GM12878 (cell line): ENCODE measurements around the gene TBC1D10A. TPM values are rescaled to one million over a fixed set of nuclear protein-coding genes. Genes with fewer than 3 reads are reported as not detected.

Experiments
- ATAC-seq: fragments of 200-7000 bp; cut with Tn5 transposase; 3 replicates; pipeline ENCODE4 v1.9.1; 2020; ENCODE audit warnings: mild to moderate bottlenecking, moderate library complexity
- BruUV-seq: library from RNA; stranded (reverse); fragments of 400-500 nt; replicated peaks from 2 replicates; lab custom pipeline; 2021; lab: Mats Ljungman, UMichigan
- CTCF ChIA-PET: fragments of 300-600 bp; sonication (Branson Sonifier 250); formaldehyde crosslinking; extraction: SDS; loops from one replicate; lab custom pipeline; 2021; ENCODE audit warnings: inconsistent platforms; lab: Yijun Ruan, JAX
- POLR2A ChIA-PET: fragments of 350-600 bp; formaldehyde crosslinking; extraction: SDS; loops from one replicate; lab custom pipeline; 2021; ENCODE audit warnings: inconsistent platforms; lab: Charles Lee
- RAD21 ChIA-PET: fragments of 300-600 bp; sonication (Branson Sonifier 250); formaldehyde crosslinking; loops from one replicate; lab custom pipeline; 2023; ENCODE audit warnings: antibody characterized with exemption; ENCODE audit not compliant: unreplicated experiment; lab: Charles Lee
- SMC1A ChIA-PET: fragments of 300-600 bp; sonication (Branson Sonifier 250); formaldehyde crosslinking; loops from one replicate; lab custom pipeline; 2023; ENCODE audit not compliant: unreplicated experiment, uncharacterized antibody; lab: Charles Lee
- DNase-seq: peaks from one replicate; pipeline ENCODE4 v3.0.0-alpha.2; 2011; ENCODE audit warnings: low read depth, low spot score
- FAIRE-seq: peaks from 3 replicates; lab custom pipeline; 2011; peaks lifted over from hg19 to GRCh38; lab: Jason Lieb, UNC
- H2AFZ ChIP-seq: 2 replicates; pipeline ENCODE4 v1.6.0; 2011; ENCODE audit warnings: low read depth, low read length, control low read depth; ENCODE audit not compliant: control insufficient read depth
- H3K27ac ChIP-seq: 2 replicates; pipeline ENCODE4 v1.5.1; 2011; ENCODE audit warnings: control low read depth; ENCODE audit not compliant: control insufficient read depth, insufficient read depth
- H3K27me3 ChIP-seq, 2 experiments: replicated peaks in 1 of 2; 2 replicates each; pipeline versions ENCODE4 v1.6.0 to v1.6.1; 2011; ENCODE audit warnings: low read length in 1 of 2; ENCODE audit not compliant: control insufficient read depth in 2 of 2, insufficient read depth in 2 of 2
- H3K36me3 ChIP-seq, 2 experiments: 2 replicates each; pipeline ENCODE4 v1.5.1; 2011; ENCODE audit warnings: low read length in 1 of 2; ENCODE audit not compliant: control insufficient read depth in 2 of 2, insufficient read depth in 2 of 2
- H3K4me1 ChIP-seq: 2 replicates; pipeline ENCODE4 v1.6.1; 2011; ENCODE audit warnings: mild to moderate bottlenecking, low read length, moderate library complexity, mixed read lengths; ENCODE audit not compliant: control insufficient read depth, insufficient read depth
- H3K4me2 ChIP-seq: 2 replicates; pipeline ENCODE4 v1.6.0; 2011; ENCODE audit warnings: control low read depth; ENCODE audit not compliant: control insufficient read depth, insufficient read depth
- H3K4me3 ChIP-seq: fragments of 200-600 bp; sonication (generic); 2 replicates; pipeline ENCODE4 v1.5.1; 2016
- H3K79me2 ChIP-seq: 2 replicates; pipeline ENCODE4 v1.6.0; 2011; ENCODE audit warnings: low read length; ENCODE audit not compliant: control insufficient read depth, insufficient read depth
- H3K9ac ChIP-seq: 2 replicates; pipeline ENCODE4 v1.8.0; 2011; ENCODE audit warnings: low read length, control low read depth, mixed read lengths; ENCODE audit not compliant: control insufficient read depth, insufficient read depth
- H3K9me3 ChIP-seq: replicated peaks from 3 replicates; pipeline ENCODE4 v1.5.1; 2011; ENCODE audit warnings: mild to moderate bottlenecking, low read length; ENCODE audit not compliant: control insufficient read depth, insufficient read depth
- H4K20me1 ChIP-seq: 2 replicates; pipeline ENCODE4 v1.6.0; 2011; ENCODE audit not compliant: control insufficient read depth, insufficient read depth
- ATF2 ChIP-seq: IDR thresholded peaks from 2 replicates; pipeline ENCODE4 v1.6.1; 2012; ENCODE audit warnings: low read length, inconsistent platforms
- CREB1 ChIP-seq: IDR thresholded peaks from 2 replicates; pipeline ENCODE4 v1.6.1; 2012; ENCODE audit warnings: low read depth, mild to moderate bottlenecking, inconsistent platforms
- CUX1 ChIP-seq: IDR thresholded peaks from 2 replicates; pipeline ENCODE4 v1.6.1; 2012; ENCODE audit warnings: improper control_type of control experiment, low read depth, low read length; ENCODE audit not compliant: insufficient replicate concordance
- IRF5 ChIP-seq: fragments of 450-650 bp; IDR thresholded peaks from 2 replicates; pipeline ENCODE4 v1.6.1; 2017; ENCODE audit warnings: borderline replicate concordance
- RBBP5 ChIP-seq: fragments of 200-600 bp; sonication (generic); conservative IDR thresholded peaks from 2 replicates; pipeline ENCODE4 v1.6.1; 2016
- RUNX3 ChIP-seq: IDR thresholded peaks from 2 replicates; pipeline ENCODE4 v1.6.1; 2012; ENCODE audit warnings: low read length, inconsistent platforms
- ZBTB33 ChIP-seq: fragments of 450-650 bp; IDR thresholded peaks from 2 replicates; pipeline ENCODE4 v1.6.1; 2017; ENCODE audit warnings: mild to moderate bottlenecking
- ZNF207 ChIP-seq: fragments of 450-650 bp; IDR thresholded peaks from 2 replicates; pipeline ENCODE4 v1.6.1; 2014; ENCODE audit warnings: antibody characterized with exemption, mild to moderate bottlenecking, borderline replicate concordance
- ZNF687 ChIP-seq: fragments of 450-650 bp; IDR thresholded peaks from 2 replicates; pipeline ENCODE4 v1.6.1; 2017; ENCODE audit warnings: mild to moderate bottlenecking, moderate library complexity
- WGBS: methylation state at CpG from one replicate; pipeline ENCODE4 v1.1.6; 2016; ENCODE audit warnings: low lambda C conversion rate; ENCODE audit not compliant: insufficient replicate concordance, insufficient coverage; ENCODE audit errors: missing lambda C conversion rate; 5-methylcytosine and 5-hydroxymethylcytosine counted together
- in situ Hi-C: fragments of 300-500 bp; cut with MboI; formaldehyde crosslinking; loops from 9 replicates; pipeline ENCODE4 v1.14.3; 2018; ENCODE audit warnings: mixed read lengths
- intact Hi-C: fragments of 100-400 bp; cut with micrococcal nuclease; formaldehyde crosslinking; loops from one replicate; pipeline ENCODE4 v1.14.2; 2022; ENCODE audit not compliant: unreplicated experiment
- polyA plus RNA-seq, 11 experiments: library from polyadenylated mRNA; depleted of rRNA in 4 of 11; unstranded in 6 of 11; stranded (reverse) in 5 of 11; fragments of >200 nt; fragmentation: Nextera tagmentation in 4 of 11; fragmentation: Illumina TruSeq in 1 of 11; extraction: Ambion mirVana in 4 of 11; extraction: Trizol in 1 of 11; gene quantifications; 1 replicate in 1 of 11; 2 replicates in 10 of 11; pipeline versions ENCODE4 v1.2.1 to v1.2.3, GENCODE V29; 2011 to 2016; ENCODE audit warnings: inconsistent platforms in 2 of 11, missing spikeins in 2 of 11, low read depth in 1 of 11
- total RNA-seq, 4 experiments: library from RNA; depleted of rRNA in 3 of 4; stranded (reverse); fragments of >200 nt in 3 of 4; fragmentation: Illumina TruSeq in 1 of 4; extraction: Trizol in 1 of 4; gene quantifications; 2 replicates each; pipeline versions ENCODE4 v1.2.1 to v1.2.3, GENCODE V29; 2013 to 2021

The TBC1D10A gene
- total and polyA plus RNA-seq, 10 of the 15 experiments (the other 5 are each of a cell fraction or from before 2014, with no cell fraction given): 0.27 to 25.7 (median 15.3) TPM

- Histone ChIP-seq H4K20me1 (no peaks in the 10 kb centered on the region), H3K4me3 (no peak overlapping the region), H3K9ac (no peak overlapping the region), H3K27ac (no peak overlapping the region), H3K79me2 (no peaks in the 10 kb centered on the region), H3K4me1 (peaks cover 10% of the 10 kb centered on the region; the same call in 1 of the 2 replicates), H3K9me3 (no peaks in the 10 kb centered on the region), H3K4me2 (no peak overlapping the region), H3K27me3 (no peaks in the 10 kb centered on the region; a peak in 1 of 4 replicates), H3K36me3 (no peaks in the 10 kb centered on the region), H2AFZ (no peak overlapping the region)
- CTCF ChIA-PET: interaction anchor here (0.7 to 10.5 kb wide), 7 partner anchors 17 to 279 kb away, joined by 3 to 436 read pairs (median 21); partner anchors contain the start of genes OSM and RNF215
- RAD21 ChIA-PET: interaction anchor here (0.7 to 0.9 kb wide), 3 partner anchors 22 to 176 kb away, joined by 3 read pairs; no protein-coding TSS in a partner anchor
- 74% methylated on average over 4 of the region's 4 CpGs for WGBS
- DNase-seq (no peak), FAIRE-seq (no peak), ATAC-seq (no peak)
- intact Hi-C loops (loop anchor here (10.0 kb wide), 1 partner anchor 200 kb away; no protein-coding TSS in a partner anchor), in situ Hi-C loops (loop anchor here (5.0 kb wide), 1 partner anchor 103 kb away; the partner anchor contains the start of gene RNF215)
- SMC1A ChIA-PET: interaction anchor here (0.7 to 4.7 kb wide), 2 partner anchors 103 to 178 kb away, joined by 3 to 41 read pairs; partner anchors contain the start of gene RNF215
- no TSS peak for BruUV-seq
- POLR2A ChIA-PET: no interaction called here
- TF ChIP-seq CREB1 (no peak), RUNX3 (no peak), RBBP5 (no peak), ZNF207 (no peak), ATF2 (no peak), ZNF687 (no peak), CUX1 (no peak), ZBTB33 (no peak), IRF5 (no peak)
These were observed 42.1 kb downstream of the TBC1D10A start for GRCh38 chr22:30284666-30285065.
